ENCODE data around the gene KCND2. TPM values are rescaled to one million over a fixed set of nuclear protein-coding genes. Genes with fewer than 3 reads are reported as not detected.

The KCND2 gene
- polyA plus RNA-seq, 2 of the 4 experiments (the other 2 are of a cell fraction), result 0.01 TPM; not detected in 1

DNA sequence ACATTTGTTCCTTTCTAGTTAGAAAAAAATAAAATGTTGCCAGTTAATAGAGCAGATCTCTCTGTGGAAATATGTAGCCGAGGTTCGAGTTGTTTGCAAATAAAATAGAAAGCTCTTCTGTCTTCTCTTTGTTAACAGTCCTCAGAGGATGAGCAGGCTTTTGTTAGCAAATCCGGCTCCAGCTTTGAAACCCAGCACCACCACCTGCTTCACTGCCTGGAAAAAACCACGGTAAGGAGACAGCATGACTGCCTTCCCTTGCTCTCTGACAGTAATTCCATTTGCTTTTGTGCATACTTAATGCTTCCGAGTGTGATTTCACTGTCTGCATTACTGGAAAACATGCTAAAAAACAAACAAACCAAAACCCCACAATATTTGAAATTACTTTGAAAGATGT lies 469.4 kb downstream of the KCND2 start:
- FAIRE-seq (no peak), DNase-seq (ENCODE audit: low read depth in 1 of 2, low spot score in 1 of 2) (no peak), ATAC-seq (peak in 1 of 2 experiments; percentile 40; a peak in 2 of 6 replicates)
- no peak overlapping the region for H3K4me3 ChIP-seq
- H3K9me3 ChIP-seq, result no peaks in the 10 kb centered on the region
- no peak overlapping the region for H3K4me2 ChIP-seq
- H3K27ac ChIP-seq, result no peak overlapping the region
- POLR2A ChIA-PET, result no interaction called here
- CTCF ChIA-PET, result no interaction called here
- H3K4me1 ChIP-seq, result no peaks in the 10 kb centered on the region
- no peak for TF ChIP-seq SMC3 (IDR thresholded peaks at IDR 0.05)
- no peak for TF ChIP-seq HOXB5 (CRISPR knock-in tag; IDR thresholded peaks at IDR 0.05)
- TF ChIP-seq, protein P1, sequence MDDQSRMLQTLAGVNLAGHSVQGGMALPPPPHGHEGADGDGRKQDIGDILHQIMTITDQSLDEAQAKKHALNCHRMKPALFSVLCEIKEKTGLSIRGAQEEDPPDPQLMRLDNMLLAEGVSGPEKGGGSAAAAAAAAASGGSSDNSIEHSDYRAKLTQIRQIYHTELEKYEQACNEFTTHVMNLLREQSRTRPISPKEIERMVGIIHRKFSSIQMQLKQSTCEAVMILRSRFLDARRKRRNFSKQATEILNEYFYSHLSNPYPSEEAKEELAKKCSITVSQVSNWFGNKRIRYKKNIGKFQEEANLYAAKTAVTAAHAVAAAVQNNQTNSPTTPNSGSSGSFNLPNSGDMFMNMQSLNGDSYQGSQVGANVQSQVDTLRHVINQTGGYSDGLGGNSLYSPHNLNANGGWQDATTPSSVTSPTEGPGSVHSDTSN (IDR thresholded peaks at IDR 0.05), result no peak
- no peak for TF ChIP-seq EHMT2 (IDR thresholded peaks at IDR 0.05; ENCODE audit: low read depth)
- no peak for TF ChIP-seq TFCP2L1 (CRISPR knock-in tag; IDR thresholded peaks at IDR 0.05)
- TF ChIP-seq POLR2A (IDR thresholded peaks at IDR 0.05; ENCODE audit: low read length), result no peak
- TF ChIP-seq E2F6 (IDR thresholded peaks at IDR 0.05; ENCODE audit: borderline replicate concordance, low read depth), result no peak
- no peak for TF ChIP-seq ESRRA (IDR thresholded peaks at IDR 0.05; ENCODE audit: borderline replicate concordance, low read length)
- no peak for TF ChIP-seq KDM5A (IDR thresholded peaks at IDR 0.05)
- 18% methylated on average over 5 of the region's 5 CpGs for WGBS (ENCODE audit: missing lambda C conversion rate)

DNA sequence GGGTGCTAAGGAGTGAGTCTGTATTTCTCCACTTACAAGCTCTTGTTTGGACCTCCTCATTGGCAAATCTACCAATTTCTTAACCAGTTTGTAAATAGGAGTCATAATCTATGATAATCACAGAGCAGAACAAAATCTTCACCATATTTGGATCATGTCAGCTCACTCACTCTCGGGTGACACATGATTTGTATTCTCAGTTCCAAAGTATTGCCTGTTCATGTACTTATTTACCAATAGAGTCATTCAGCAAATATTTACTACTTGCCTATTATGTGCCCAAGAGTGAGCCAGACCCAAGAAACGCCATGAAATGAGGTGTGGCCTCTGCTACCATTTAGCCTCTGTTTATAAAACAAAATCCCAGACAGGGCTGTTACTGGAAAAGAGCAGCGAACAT lies 470.2 kb downstream of the KCND2 start:
- ChIA-PET POLR2A (no interaction called here), CTCF (no interaction called here)
- FAIRE-seq (no peak), DNase-seq (ENCODE audit: low read depth in 1 of 2, low spot score in 1 of 2) (peak in 1 of 2 experiments; percentile 45), ATAC-seq (peak; percentile 34 to 84; a peak in 3 of 6 replicates)
- Histone ChIP-seq H3K4me3 (no peak overlapping the region), H3K27ac (no peak overlapping the region), H3K4me2 (peak overlapping the region; percentile 45), H3K9me3 (no peaks in the 10 kb centered on the region), H3K4me1 (no peaks in the 10 kb centered on the region)
- TF ChIP-seq FOSL2 (IDR thresholded peaks at IDR 0.05) (no peak), FOSL2 (CRISPR knock-in tag; IDR thresholded peaks at IDR 0.05) (peak; percentile 33; the same call in 1 of the 2 replicates), FOSB (CRISPR knock-in tag; IDR thresholded peaks at IDR 0.05) (no peak)
- WGBS (ENCODE audit: missing lambda C conversion rate), result 4% methylated on average over 3 of the region's 3 CpGs

DNA sequence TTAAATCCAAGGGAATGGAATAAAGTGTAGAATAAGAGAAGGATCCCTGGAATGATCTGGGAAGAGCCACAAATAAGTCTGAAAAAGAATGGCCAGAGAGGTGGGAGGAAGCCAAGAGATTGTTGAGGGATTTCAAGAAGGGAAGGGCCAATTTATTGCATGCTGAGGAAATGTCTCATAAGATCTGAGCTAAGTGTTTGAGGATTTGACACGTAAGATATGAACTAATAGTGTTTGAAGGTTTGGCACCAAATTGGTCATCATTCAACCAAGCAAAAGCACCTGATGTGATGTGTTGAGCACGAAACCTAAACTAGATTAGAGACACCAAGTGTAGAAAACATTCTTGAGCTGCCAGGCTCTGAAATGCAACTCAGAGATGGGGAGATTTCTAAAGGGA lies 487.1 kb downstream of the KCND2 start:
- no peak for ATAC-seq
- Histone ChIP-seq H3K27ac (no peak overlapping the region), H3K4me1 (no peaks in the 10 kb centered on the region), H3K9me3 (no peaks in the 10 kb centered on the region), H3K4me2 (no peak overlapping the region), H3K4me3 (no peak overlapping the region)
- 18% methylated on average over 2 of the region's 2 CpGs for WGBS (ENCODE audit: missing lambda C conversion rate)
- TF ChIP-seq ESRRA (IDR thresholded peaks at IDR 0.05; ENCODE audit: borderline replicate concordance, low read length) (no peak), ZSCAN20 (CRISPR knock-in tag; IDR thresholded peaks at IDR 0.05) (no peak), JUNB (IDR thresholded peaks at IDR 0.05) (no peak), HOXB5 (CRISPR knock-in tag; IDR thresholded peaks at IDR 0.05) (no peak), EHMT2 (IDR thresholded peaks at IDR 0.05; ENCODE audit: low read depth) (no peak), TP53 (CRISPR knock-in tag; IDR thresholded peaks at IDR 0.05) (no peak), JUN (IDR thresholded peaks at IDR 0.05) (no peak), REST (IDR thresholded peaks at IDR 0.05) (no peak), E2F6 (IDR thresholded peaks at IDR 0.05; ENCODE audit: borderline replicate concordance, low read depth) (no peak), MAX (IDR thresholded peaks at IDR 0.05) (no peak), FOXS1 (CRISPR knock-in tag; IDR thresholded peaks at IDR 0.05) (no peak), RARB (CRISPR knock-in tag; IDR thresholded peaks at IDR 0.05) (no peak), HDAC2 (IDR thresholded peaks at IDR 0.05) (no peak), TFCP2L1 (CRISPR knock-in tag; IDR thresholded peaks at IDR 0.05) (no peak), PHF8 (IDR thresholded peaks at IDR 0.05; ENCODE audit: borderline replicate concordance, low read depth) (no peak)
- TF ChIP-seq, protein P2, sequence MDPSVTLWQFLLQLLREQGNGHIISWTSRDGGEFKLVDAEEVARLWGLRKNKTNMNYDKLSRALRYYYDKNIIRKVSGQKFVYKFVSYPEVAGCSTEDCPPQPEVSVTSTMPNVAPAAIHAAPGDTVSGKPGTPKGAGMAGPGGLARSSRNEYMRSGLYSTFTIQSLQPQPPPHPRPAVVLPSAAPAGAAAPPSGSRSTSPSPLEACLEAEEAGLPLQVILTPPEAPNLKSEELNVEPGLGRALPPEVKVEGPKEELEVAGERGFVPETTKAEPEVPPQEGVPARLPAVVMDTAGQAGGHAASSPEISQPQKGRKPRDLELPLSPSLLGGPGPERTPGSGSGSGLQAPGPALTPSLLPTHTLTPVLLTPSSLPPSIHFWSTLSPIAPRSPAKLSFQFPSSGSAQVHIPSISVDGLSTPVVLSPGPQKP (IDR thresholded peaks at IDR 0.05; ENCODE audit: low read depth, low read length), result no peak
- no peak for FAIRE-seq
- ChIA-PET CTCF (interaction anchor here (1.1 to 1.2 kb wide), 2 partner anchors 21 to 35 kb away, joined by 3 to 4 read pairs; no protein-coding TSS in a partner anchor), POLR2A (no interaction called here)
- no peak for DNase-seq (ENCODE audit: low read depth in 1 of 2, low spot score in 1 of 2)
